ENCODE results near the gene KRTAP10-3. TPM values are rescaled to one million over a fixed set of nuclear protein-coding genes. Genes with fewer than 3 reads are reported as not detected.
"Not testable (repeated sequence)": the region's sequence is repeated elsewhere in the genome, so short reads cannot be mapped to it uniquely, and the experiment has no call there.

Gene KRTAP10-3
- total and polyA plus RNA-seq, 5 experiments from 2014 or later, result not detected

- ATAC-seq, result no peak
- H3K4me1 Mint-ChIP-seq, result peaks cover 0 to 15% (median 6%) of the 10 kb centered on the region in 4 donors
- H3K36me3 Mint-ChIP-seq, result peaks cover 0 to 6% (median 5%) of the 10 kb centered on the region in 3 donors
- peak overlapping the region in 1 of 10 donors; percentile 62 for H3K4me3 Mint-ChIP-seq
- POLR2A ChIA-PET, result no interaction called here
- H3K27me3 Mint-ChIP-seq, result peaks cover 0 to 12% (median 1%) of the 10 kb centered on the region in 5 donors
- H3K9me3 Mint-ChIP-seq, result peaks cover 0 to 25% (median 9%) of the 10 kb centered on the region in 9 donors
- DNase-seq, result no peak
- H3K27ac Mint-ChIP-seq, result peak overlapping the region in 5 of 10 donors; percentile 51 to 77 (median 62)
Observed at GRCh38 chr21:44574457-44575306, 16.1 kb upstream of the KRTAP10-3 start.

GRCh38 chr21:44573630-44574456 is 15.2 kb upstream of the KRTAP10-3 start, which contains the start of gene KRTAP10-4:
TSS of gene KRTAP10-4 (plus strand) at chr21:44573729. CDS start at chr21:44573759, 30 bp downstream.
- Mint-ChIP-seq H3K4me1 (peaks cover 0 to 15% (median 6%) of the 10 kb centered on the region in 4 donors), H3K9me3 (peaks cover 0 to 25% (median 9%) of the 10 kb centered on the region in 9 donors), H3K27me3 (peaks cover 0 to 12% (median 1%) of the 10 kb centered on the region in 5 donors), H3K27ac (peak within 1 kb of the TSS in 5 of 10 donors; percentile 23 to 76 (median 51))
- POLR2A ChIA-PET, H3K36me3 Mint-ChIP-seq, ATAC-seq, DNase-seq, H3K4me3 Mint-ChIP-seq: not testable (repeated sequence)

GRCh38 chr21:44572959-44573583 is 14.5 kb upstream of the KRTAP10-3 start:
- peaks cover 0 to 23% (median 8%) of the 10 kb centered on the region in 9 donors for H3K9me3 Mint-ChIP-seq
- peaks cover 0 to 15% (median 6%) of the 10 kb centered on the region in 4 donors for H3K4me1 Mint-ChIP-seq
- peaks cover 0 to 12% (median 1%) of the 10 kb centered on the region in 5 donors for H3K27me3 Mint-ChIP-seq
- no peak overlapping the region for H3K4me3 Mint-ChIP-seq
- POLR2A ChIA-PET, result no interaction called here
- H3K27ac Mint-ChIP-seq, result peak overlapping the region in 1 of 10 donors; percentile 34
- peaks cover 0 to 4% (median 3%) of the 10 kb centered on the region in 3 donors for H3K36me3 Mint-ChIP-seq
- ATAC-seq (no peak), DNase-seq (no peak)

- Mint-ChIP-seq H3K4me3 (no peak overlapping the region), H3K27ac (peak overlapping the region in 3 of 10 donors; percentile 23 to 52 (median 26)), H3K4me1 (peaks cover 0 to 15% (median 6%) of the 10 kb centered on the region in 4 donors), H3K36me3 (no peaks in the 10 kb centered on the region), H3K9me3 (peaks cover 0 to 15% (median 4%) of the 10 kb centered on the region in 9 donors), H3K27me3 (peaks cover 0 to 12% (median 1%) of the 10 kb centered on the region in 5 donors)
- POLR2A ChIA-PET, result no interaction called here
- ATAC-seq (no peak), DNase-seq (no peak)
Observed at GRCh38 chr21:44571844-44572782, 13.5 kb upstream of the KRTAP10-3 start.

GRCh38 chr21:44571296-44571695 is 12.7 kb upstream of the KRTAP10-3 start:
- ATAC-seq (no peak), DNase-seq (no peak)
- peaks cover 4 to 15% (median 7%) of the 10 kb centered on the region in 4 donors for H3K4me1 Mint-ChIP-seq
- peak overlapping the region in 1 of 10 donors; percentile 26 for H3K27ac Mint-ChIP-seq
- POLR2A ChIA-PET, result no interaction called here
- H3K27me3 Mint-ChIP-seq, result peaks cover 0 to 12% (median 1%) of the 10 kb centered on the region in 5 donors
- H3K9me3 Mint-ChIP-seq, result peaks cover 0 to 11% (median 0%) of the 10 kb centered on the region in 9 donors
- H3K4me3 Mint-ChIP-seq, result no peak overlapping the region
- no peaks in the 10 kb centered on the region for H3K36me3 Mint-ChIP-seq

- Mint-ChIP-seq H3K4me1 (peaks cover 3 to 14% (median 13%) of the 10 kb centered on the region in 4 donors), H3K27ac (peak overlapping the region in 3 of 10 donors; percentile 8 to 77 (median 35)), H3K36me3 (no peaks in the 10 kb centered on the region), H3K27me3 (peaks cover 0 to 9% (median 1%) of the 10 kb centered on the region in 5 donors), H3K9me3 (peaks cover 0 to 6% (median 0%) of the 10 kb centered on the region in 9 donors), H3K4me3 (no peak overlapping the region)
- POLR2A ChIA-PET, result no interaction called here
- DNase-seq (no peak), ATAC-seq (no peak)
Observed at GRCh38 chr21:44569861-44570517, 11.4 kb upstream of the KRTAP10-3 start.

- POLR2A ChIA-PET, result interaction anchor here (0.8 kb wide), 1 partner anchor 21 kb away, joined by 4 read pairs; no protein-coding TSS in a partner anchor
- H3K27me3 Mint-ChIP-seq, result peaks cover 0 to 5% (median 0%) of the 10 kb centered on the region in 5 donors
- peaks cover 2 to 22% (median 13%) of the 10 kb centered on the region in 4 donors for H3K4me1 Mint-ChIP-seq
- DNase-seq (peak in 1 of 10 donors; percentile 40), ATAC-seq (no peak)
- H3K9me3 Mint-ChIP-seq, result peaks cover 0 to 6% (median 0%) of the 10 kb centered on the region in 9 donors
- H3K4me3 Mint-ChIP-seq, result no peak overlapping the region
- peak overlapping the region in 3 of 10 donors; percentile 53 to 75 (median 55) for H3K27ac Mint-ChIP-seq
- peaks cover 0 to 2% (median 0%) of the 10 kb centered on the region in 3 donors for H3K36me3 Mint-ChIP-seq
Observed at GRCh38 chr21:44568667-44569556, 10.3 kb upstream of the KRTAP10-3 start.

- Mint-ChIP-seq H3K36me3 (peaks cover 0 to 4% (median 0%) of the 10 kb centered on the region in 3 donors), H3K4me3 (no peak overlapping the region), H3K9me3 (peaks cover 0 to 8% (median 0%) of the 10 kb centered on the region in 9 donors), H3K4me1 (peaks cover 2 to 22% (median 13%) of the 10 kb centered on the region in 4 donors), H3K27me3 (peaks cover 0 to 5% (median 0%) of the 10 kb centered on the region in 5 donors), H3K27ac (peak overlapping the region in 1 of 10 donors; percentile 25)
- ATAC-seq, result no peak
- peak in 1 of 10 donors; percentile 23 for DNase-seq
- POLR2A ChIA-PET, result interaction anchor here (0.8 to 1.0 kb wide), 2 partner anchors 12 to 20 kb away, joined by 3 to 4 read pairs; no protein-coding TSS in a partner anchor
Observed at GRCh38 chr21:44568261-44568660, 9.7 kb upstream of the KRTAP10-3 start.

GRCh38 chr21:44567481-44568171 is 9.0 kb upstream of the KRTAP10-3 start:
- no peak for ATAC-seq
- peaks cover 0 to 3% (median 0%) of the 10 kb centered on the region in 5 donors for H3K27me3 Mint-ChIP-seq
- POLR2A ChIA-PET, result interaction anchor here (0.8 to 1.0 kb wide), 2 partner anchors 11 to 20 kb away, joined by 3 to 4 read pairs; no protein-coding TSS in a partner anchor

More at GRCh38 chr21:44567481-44568171, 9.0 kb upstream of the KRTAP10-3 start:
- peaks cover 0 to 4% (median under 1%) of the 10 kb centered on the region in 3 donors for H3K36me3 Mint-ChIP-seq
- peaks cover 0 to 14% (median under 1%) of the 10 kb centered on the region in 9 donors for H3K9me3 Mint-ChIP-seq
- peaks cover 2 to 22% (median 12%) of the 10 kb centered on the region in 4 donors for H3K4me1 Mint-ChIP-seq
- H3K4me3 Mint-ChIP-seq, result no peak overlapping the region
- DNase-seq, result peak in 1 of 10 donors; percentile 22
- H3K27ac Mint-ChIP-seq, result peak overlapping the region in 1 of 10 donors; percentile 52
